HL-60 (cell line): Measurements from ENCODE around the gene ZDHHC7.
A peak's percentile ranks its signal among the peaks of the same experiment; 100 is the strongest.

Experiments
- DNase-seq, 2 experiments: peaks; one replicate each; pipeline ENCODE4 v3.0.0-alpha.2; 2010 to 2020; ENCODE audit warnings: low read depth in 1 of 2, low spot score in 1 of 2
- H3K27ac ChIP-seq: fragments of 250-450 bp; sonication (Bioruptor Pico); replicated peaks from 2 replicates; pipeline ENCODE4 v1.5.1; 2020; ENCODE audit warnings: mild to moderate bottlenecking, moderate library complexity
- H3K27me3 ChIP-seq: fragments of 250-450 bp; sonication (Bioruptor Pico); 2 replicates; pipeline ENCODE4 v1.5.1; 2021; ENCODE audit warnings: mild to moderate bottlenecking, moderate library complexity; ENCODE audit not compliant: insufficient read depth, poor library complexity, severe bottlenecking
- H3K4me3 ChIP-seq: replicated peaks from 2 replicates; pipeline ENCODE4 v1.5.1; 2011; ENCODE audit warnings: mild to moderate bottlenecking, control low read depth, low read length; ENCODE audit not compliant: insufficient read depth
- GABPA ChIP-seq: IDR thresholded peaks from 2 replicates; pipeline ENCODE4 v1.6.1; 2012; ENCODE audit warnings: low read depth
- POLR2AphosphoS5 ChIP-seq: IDR thresholded peaks from 2 replicates; pipeline ENCODE4 v1.6.1; 2012; ENCODE audit warnings: low read depth
- SPI1 ChIP-seq: IDR thresholded peaks from 2 replicates; pipeline ENCODE4 v1.6.1; 2012; ENCODE audit warnings: low read depth, mild to moderate bottlenecking, borderline replicate concordance
- TF ChIP-seq, protein P1 (sequence below): IDR thresholded peaks from one replicate; pipeline ENCODE4 v1.5.1; 2011; ENCODE audit warnings: low read length, control low read depth, inconsistent platforms; ENCODE audit not compliant: insufficient read depth
- TF ChIP-seq, protein P2 (sequence below): IDR thresholded peaks from 2 replicates; pipeline ENCODE4 v1.6.1; 2012; ENCODE audit warnings: low read depth; ENCODE audit not compliant: insufficient replicate concordance

ZDHHC7 gene

DNA sequence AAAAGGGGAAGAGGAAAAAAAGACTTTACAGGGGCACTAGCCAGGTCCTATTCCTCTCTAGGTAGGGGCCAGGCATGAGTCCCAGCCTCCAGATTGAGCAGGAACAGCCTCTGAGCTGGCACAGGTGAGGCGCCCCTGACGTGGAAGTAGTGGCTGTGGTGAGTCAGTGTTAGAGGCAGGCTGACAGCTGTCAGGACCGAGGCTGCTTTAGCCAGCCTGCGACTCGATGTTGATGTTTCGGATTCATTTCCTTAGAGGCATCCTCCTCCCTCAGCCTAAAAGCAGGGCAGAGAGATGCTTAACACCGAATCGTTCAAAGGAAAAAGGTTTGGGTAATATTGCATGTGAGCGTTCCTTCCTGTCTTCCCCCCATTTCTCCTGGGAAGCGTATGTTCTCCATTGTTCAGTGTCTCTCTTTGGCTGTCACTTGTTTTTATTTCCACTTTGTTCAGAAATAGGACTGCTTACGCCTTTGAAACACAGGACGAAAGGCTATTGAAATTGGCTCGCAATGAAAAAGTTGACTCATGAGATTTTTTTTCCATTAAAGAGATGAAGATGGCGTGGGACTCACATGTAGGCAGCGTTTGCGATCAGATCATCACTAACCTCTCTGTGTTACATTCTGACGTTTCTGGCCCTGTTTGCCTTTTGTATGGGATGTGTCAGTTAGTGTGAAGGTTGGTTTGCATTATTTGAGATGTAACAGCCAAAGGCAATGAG is 17.5 kb upstream of the ZDHHC7 start:
- no peak for TF ChIP-seq GABPA
- peak; percentile 63; the same call in 1 of the 2 replicates for TF ChIP-seq SPI1
- DNase-seq, result no peak
- H3K27me3 ChIP-seq, result peaks cover 8% of the 10 kb centered on the region
- peak overlapping the region; percentile 64 for H3K4me3 ChIP-seq
- H3K27ac ChIP-seq, result no peak overlapping the region

DNA sequence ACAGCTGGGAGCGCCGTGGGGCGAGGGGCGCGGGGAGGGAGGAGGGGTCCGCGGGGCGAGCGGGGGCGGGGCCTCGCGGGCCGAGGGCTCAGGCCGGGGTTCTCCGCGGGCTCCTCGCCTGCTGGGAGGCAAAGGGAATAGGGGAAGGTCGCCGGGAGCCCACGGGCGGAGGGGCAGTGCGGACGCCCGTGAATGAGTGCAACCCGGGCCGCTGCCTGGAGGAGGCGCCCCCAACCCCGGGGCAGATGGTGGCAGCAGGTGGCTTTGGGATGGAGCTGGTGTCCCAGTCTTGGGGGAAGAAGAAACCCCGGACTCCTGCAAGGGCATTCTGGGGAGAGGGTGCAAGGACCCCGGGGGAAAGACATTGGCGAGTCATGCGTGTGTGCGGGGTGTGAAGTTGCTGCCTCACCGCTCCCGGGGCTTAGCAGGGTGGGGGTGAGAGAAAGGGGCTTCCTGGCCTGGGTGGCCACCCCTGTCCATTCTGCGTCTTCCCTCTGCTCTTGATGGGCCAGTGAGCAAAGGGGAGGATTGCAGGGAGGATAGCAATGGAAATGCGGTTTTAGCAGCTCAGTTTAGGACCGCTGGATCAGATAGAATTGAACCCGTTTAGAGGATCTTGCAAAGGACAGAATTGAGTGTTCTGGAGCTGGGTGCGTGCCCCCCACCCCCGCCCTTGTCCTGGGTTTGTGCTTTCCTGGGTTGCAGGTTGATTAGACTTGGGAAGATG is 16.8 kb upstream of the ZDHHC7 start:
- peaks cover 8% of the 10 kb centered on the region for H3K27me3 ChIP-seq
- no peak overlapping the region; the same call in 1 of the 2 replicates for H3K27ac ChIP-seq
- no peak for DNase-seq
- H3K4me3 ChIP-seq, result peak overlapping the region; percentile 64
- TF ChIP-seq POLR2AphosphoS5 (no peak), SPI1 (no peak; the same call in 1 of the 2 replicates), GABPA (no peak)
- TF ChIP-seq, protein P1, sequence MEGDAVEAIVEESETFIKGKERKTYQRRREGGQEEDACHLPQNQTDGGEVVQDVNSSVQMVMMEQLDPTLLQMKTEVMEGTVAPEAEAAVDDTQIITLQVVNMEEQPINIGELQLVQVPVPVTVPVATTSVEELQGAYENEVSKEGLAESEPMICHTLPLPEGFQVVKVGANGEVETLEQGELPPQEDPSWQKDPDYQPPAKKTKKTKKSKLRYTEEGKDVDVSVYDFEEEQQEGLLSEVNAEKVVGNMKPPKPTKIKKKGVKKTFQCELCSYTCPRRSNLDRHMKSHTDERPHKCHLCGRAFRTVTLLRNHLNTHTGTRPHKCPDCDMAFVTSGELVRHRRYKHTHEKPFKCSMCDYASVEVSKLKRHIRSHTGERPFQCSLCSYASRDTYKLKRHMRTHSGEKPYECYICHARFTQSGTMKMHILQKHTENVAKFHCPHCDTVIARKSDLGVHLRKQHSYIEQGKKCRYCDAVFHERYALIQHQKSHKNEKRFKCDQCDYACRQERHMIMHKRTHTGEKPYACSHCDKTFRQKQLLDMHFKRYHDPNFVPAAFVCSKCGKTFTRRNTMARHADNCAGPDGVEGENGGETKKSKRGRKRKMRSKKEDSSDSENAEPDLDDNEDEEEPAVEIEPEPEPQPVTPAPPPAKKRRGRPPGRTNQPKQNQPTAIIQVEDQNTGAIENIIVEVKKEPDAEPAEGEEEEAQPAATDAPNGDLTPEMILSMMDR, result no peak
- TF ChIP-seq, protein P2, sequence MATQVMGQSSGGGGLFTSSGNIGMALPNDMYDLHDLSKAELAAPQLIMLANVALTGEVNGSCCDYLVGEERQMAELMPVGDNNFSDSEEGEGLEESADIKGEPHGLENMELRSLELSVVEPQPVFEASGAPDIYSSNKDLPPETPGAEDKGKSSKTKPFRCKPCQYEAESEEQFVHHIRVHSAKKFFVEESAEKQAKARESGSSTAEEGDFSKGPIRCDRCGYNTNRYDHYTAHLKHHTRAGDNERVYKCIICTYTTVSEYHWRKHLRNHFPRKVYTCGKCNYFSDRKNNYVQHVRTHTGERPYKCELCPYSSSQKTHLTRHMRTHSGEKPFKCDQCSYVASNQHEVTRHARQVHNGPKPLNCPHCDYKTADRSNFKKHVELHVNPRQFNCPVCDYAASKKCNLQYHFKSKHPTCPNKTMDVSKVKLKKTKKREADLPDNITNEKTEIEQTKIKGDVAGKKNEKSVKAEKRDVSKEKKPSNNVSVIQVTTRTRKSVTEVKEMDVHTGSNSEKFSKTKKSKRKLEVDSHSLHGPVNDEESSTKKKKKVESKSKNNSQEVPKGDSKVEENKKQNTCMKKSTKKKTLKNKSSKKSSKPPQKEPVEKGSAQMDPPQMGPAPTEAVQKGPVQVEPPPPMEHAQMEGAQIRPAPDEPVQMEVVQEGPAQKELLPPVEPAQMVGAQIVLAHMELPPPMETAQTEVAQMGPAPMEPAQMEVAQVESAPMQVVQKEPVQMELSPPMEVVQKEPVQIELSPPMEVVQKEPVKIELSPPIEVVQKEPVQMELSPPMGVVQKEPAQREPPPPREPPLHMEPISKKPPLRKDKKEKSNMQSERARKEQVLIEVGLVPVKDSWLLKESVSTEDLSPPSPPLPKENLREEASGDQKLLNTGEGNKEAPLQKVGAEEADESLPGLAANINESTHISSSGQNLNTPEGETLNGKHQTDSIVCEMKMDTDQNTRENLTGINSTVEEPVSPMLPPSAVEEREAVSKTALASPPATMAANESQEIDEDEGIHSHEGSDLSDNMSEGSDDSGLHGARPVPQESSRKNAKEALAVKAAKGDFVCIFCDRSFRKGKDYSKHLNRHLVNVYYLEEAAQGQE, result no peak

DNA sequence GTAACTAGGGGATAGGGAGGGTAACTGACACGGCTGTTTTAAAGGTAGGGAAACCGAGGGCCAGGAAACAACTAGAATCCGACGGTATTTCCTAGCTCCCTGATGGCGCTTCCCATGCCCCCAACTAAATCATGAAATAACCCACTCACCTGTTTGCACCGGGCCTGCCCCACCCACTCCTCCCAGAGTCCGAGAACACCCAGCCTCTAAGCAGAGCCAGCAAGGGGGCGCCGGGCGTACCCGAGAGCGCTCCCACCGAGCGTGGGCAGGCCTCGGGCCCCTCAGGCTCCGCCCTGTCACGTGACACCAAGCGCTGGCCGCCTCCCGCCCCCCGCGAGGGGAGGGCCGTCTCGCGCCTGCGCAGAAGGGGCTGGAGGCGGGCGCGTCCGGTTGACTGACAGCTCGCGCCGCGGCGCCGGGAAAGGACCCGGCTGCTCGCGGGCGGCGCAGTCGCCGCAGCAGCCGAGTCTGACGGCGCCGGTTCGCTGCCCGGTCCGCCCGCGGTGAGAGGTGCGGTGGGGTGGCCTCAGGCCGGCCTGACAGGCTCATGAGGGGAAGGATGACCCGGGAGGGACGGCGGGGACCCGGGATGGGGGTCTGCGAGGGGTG is 16.1 kb upstream of the ZDHHC7 start, which contains the start of gene KIAA0513:
Gene KIAA0513 (plus strand): TSS at position 447 of the 609 bp plus-strand sequence. CDS start 39,277 bp downstream, outside the sequence.
- Histone ChIP-seq H3K27me3 (peaks cover 8% of the 10 kb centered on the region), H3K27ac (peak within 1 kb of the TSS; percentile 65), H3K4me3 (peak within 1 kb of the TSS; percentile 64)
- peak; percentile 85 to 86 for DNase-seq
- TF ChIP-seq POLR2AphosphoS5, result peak; percentile 61; the same call in 1 of the 2 replicates
- TF ChIP-seq, protein P2, result no peak
- no peak for TF ChIP-seq SPI1

DNA sequence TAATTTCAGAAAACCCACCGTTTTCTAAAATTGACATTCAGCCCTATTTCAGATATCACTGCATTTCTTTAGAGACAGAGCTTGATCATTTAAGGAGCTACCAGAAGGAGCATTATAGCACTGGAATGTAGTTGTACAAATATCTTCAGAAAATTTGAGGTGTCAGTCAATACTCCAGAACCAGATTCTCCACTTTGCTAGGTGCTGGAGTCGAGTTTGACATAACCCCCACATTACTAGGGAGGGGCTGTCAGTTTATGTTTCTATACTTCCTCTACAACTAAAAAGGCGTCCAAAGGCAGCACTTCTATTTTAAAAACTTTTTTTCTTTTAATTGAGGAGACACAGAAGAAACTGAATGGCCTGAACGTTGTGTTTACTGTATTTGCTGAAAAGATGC is 15.4 kb upstream of the ZDHHC7 start:
- no peak for TF ChIP-seq GABPA
- no peak for TF ChIP-seq POLR2AphosphoS5
- no peak for TF ChIP-seq SPI1
- TF ChIP-seq, protein P2, result no peak
- TF ChIP-seq, protein P1, result no peak
- Histone ChIP-seq H3K27me3 (peaks cover 8% of the 10 kb centered on the region), H3K27ac (peak overlapping the region; percentile 65; the same call in 1 of the 2 replicates), H3K4me3 (no peak overlapping the region)
- DNase-seq, result no peak
